Mononuclear cell (primary cell): ENCODE measurements around the gene RNF215. TPM values are rescaled to one million over a fixed set of nuclear protein-coding genes. Genes with fewer than 3 reads are reported as not detected.
A peak's percentile ranks its signal among the peaks of the same experiment; 100 is the strongest.

Experiments
- H3K27me3 ChIP-seq: 2 replicates; pipeline ENCODE4 v1.6.0; 2011; ENCODE audit warnings: low read length, control low read depth; ENCODE audit not compliant: insufficient read depth
- H3K4me1 ChIP-seq: 2 replicates; pipeline ENCODE4 v1.5.1; 2011; ENCODE audit warnings: mild to moderate bottlenecking, low read length, control low read depth; ENCODE audit not compliant: insufficient read depth
- H3K4me3 ChIP-seq: 2 replicates; pipeline ENCODE4 v1.5.1; 2011; ENCODE audit warnings: mild to moderate bottlenecking, low read length, moderate library complexity
- H3K9me3 ChIP-seq: 2 replicates; pipeline ENCODE4 v1.5.1; 2011; ENCODE audit warnings: low read depth, mild to moderate bottlenecking, control low read depth, low read length
- total RNA-seq: library from RNA; depleted of rRNA; stranded (reverse); fragments of >200 nt; gene quantifications from one replicate; pipeline ENCODE4 v1.2.3, GENCODE V29; 2012

The RNF215 gene
- total RNA-seq, 1 donor, result 3.3 TPM

DNA sequence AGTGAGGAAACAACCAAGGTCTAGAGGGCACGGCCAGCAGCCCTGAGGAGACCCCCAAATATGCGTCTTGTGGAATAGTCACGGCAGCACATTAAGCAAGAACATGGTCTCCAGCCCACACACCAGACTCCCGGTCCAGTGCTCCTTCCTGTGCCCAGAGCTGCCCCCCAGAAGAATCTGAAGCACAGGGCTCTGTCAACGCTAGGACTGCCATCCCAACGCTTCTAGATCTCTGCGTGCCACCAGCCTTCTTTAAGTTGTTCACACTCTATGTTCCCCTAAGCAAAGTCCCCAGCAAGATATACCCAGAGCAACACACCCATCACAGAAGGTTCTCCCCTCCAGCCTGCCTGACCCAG is 6.1 kb upstream of the RNF215 start:
- Histone ChIP-seq H3K27me3 (peaks cover 27% of the 10 kb centered on the region), H3K9me3 (no peaks in the 10 kb centered on the region), H3K4me3 (no peak overlapping the region), H3K4me1 (peaks cover 32% of the 10 kb centered on the region)

DNA sequence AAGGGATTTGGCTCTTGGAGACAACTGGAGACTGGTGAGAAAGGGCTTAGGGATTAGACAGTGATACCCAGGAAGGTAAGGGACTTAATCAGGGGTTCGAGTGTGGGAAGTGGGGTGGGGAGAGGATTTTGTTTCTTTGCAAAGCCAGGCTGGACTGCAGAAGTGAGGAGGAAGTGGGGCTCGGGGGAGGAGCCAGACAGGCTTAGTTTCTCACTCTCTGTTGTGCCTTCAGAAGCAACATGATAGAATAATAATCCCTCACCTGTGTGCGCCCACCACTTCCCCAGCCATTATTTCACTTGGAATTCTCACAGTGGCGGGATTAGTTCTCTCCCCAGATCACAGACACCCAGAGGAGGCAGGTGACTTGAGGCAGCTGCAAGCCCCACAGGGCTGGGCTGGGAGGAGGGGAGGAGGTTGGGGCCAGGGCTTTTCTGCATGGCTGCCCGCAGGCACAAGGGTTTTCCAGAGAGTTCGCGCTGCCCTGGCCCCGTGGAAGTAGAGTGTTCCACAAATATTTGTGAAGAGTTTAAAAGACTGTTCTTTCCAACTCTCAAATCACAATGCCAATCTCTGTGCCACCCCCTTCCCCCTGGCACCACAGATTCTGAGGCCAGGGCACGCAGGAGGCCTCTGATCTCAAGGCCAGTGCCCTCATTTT is 5.6 kb upstream of the RNF215 start:
- H3K27me3 ChIP-seq, result peaks cover 22% of the 10 kb centered on the region
- peaks cover 27% of the 10 kb centered on the region for H3K4me1 ChIP-seq
- no peak overlapping the region for H3K4me3 ChIP-seq
- H3K9me3 ChIP-seq, result no peaks in the 10 kb centered on the region

DNA sequence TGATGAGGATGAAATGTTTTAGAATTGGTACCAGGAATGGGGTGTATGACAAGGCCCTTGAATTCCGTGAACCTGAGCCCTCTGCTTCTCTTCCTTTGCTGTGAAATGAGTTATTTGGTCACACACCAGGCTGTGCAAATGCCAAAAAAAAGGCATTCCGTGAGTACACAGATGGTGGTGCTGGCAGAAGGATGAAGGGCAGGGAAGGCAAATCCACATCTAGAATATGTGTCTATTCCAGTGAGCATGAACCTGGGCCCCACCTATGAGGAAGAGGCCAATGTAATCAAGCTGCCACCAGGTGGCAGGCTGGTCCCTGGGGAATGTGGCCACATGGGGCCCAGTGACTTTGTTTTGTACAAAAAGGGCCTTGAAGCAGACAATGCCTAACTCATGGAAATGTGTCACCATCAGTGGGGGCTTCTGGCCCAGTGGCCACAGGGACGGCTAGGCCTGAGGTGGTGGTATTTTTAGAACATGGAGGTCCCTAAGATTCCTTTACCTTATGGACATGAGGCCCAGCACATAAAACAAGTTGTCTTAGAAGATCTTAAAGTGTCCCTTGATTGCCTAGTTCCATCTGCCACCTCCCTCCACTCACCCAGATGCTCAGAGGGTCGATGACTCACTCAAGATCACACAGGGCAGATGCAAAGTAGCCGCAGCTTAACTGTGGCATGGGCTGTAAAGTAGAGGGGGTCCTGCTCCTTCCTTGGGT is 3.9 kb upstream of the RNF215 start:
- peaks cover 7% of the 10 kb centered on the region for H3K27me3 ChIP-seq
- peaks cover 19% of the 10 kb centered on the region for H3K4me1 ChIP-seq
- H3K4me3 ChIP-seq, result no peak overlapping the region
- H3K9me3 ChIP-seq, result no peaks in the 10 kb centered on the region

DNA sequence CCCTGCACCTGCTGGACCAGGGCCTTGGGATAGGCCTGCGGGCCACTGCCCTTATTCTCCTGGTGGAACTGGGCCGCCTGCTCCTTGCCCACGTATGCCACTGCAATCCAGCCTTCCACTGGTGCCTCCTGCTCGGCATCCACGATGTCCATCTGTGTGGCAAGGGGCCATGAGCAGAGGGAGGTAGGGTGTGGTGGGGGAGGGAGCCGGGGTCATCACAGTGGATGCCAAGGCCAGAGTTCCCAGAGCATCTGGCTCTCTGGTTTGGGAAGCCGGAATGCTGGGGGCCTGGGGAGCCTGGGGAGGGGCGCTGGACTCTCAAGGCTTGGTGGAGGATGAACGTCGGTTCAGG is 627 bp downstream of the RNF215 start:
- peaks cover 13% of the 10 kb centered on the region for H3K4me1 ChIP-seq
- H3K4me3 ChIP-seq, result peak overlapping the region; percentile 24
- H3K27me3 ChIP-seq, result no peaks in the 10 kb centered on the region
- no peaks in the 10 kb centered on the region for H3K9me3 ChIP-seq

DNA sequence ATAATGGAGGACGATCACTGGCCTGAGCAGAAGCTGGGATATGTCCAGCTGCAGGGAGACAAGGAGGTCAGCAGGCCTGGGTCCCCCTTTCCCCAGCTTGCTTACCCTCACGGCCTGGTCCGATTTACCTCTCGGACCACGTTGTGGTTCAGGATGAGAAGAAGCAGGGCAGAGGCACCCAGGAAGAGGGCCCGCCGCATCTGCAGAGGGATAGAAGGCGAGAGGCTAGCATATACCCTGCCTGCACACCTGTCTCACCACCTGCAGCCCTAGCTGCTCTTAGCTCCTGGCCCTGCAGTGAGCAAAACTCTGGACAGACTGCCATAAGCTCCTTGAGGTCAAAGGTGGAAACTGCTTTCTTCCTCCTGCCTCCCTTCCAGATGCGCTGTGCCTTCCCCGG is 1.3 kb downstream of the RNF215 start:
- H3K27me3 ChIP-seq, result no peaks in the 10 kb centered on the region
- no peak overlapping the region for H3K4me3 ChIP-seq
- H3K4me1 ChIP-seq, result peaks cover 7% of the 10 kb centered on the region
- H3K9me3 ChIP-seq, result no peaks in the 10 kb centered on the region

DNA sequence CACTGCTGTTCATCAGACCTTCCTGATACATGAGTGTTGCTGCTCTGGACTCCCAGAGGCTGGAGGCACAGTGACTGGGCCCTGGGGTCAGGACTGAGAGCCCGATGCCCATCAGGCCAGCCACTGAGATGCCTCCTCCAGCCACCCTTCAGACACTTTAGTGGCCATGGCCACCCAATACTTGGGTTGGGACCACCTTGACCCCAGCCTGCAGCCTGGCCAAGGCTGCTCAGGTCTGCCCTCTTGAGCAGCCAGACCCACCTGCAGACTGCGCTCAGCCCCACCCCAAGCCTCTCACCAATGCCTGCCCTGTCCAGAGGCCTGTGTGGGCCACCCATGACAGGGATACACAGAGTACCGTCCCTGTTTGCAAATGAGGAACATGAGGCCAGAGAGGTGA is 4.2 kb downstream of the RNF215 start:
- peaks cover 7% of the 10 kb centered on the region for H3K4me1 ChIP-seq
- H3K9me3 ChIP-seq, result no peaks in the 10 kb centered on the region
- H3K27me3 ChIP-seq, result no peaks in the 10 kb centered on the region
- H3K4me3 ChIP-seq, result no peak overlapping the region

DNA sequence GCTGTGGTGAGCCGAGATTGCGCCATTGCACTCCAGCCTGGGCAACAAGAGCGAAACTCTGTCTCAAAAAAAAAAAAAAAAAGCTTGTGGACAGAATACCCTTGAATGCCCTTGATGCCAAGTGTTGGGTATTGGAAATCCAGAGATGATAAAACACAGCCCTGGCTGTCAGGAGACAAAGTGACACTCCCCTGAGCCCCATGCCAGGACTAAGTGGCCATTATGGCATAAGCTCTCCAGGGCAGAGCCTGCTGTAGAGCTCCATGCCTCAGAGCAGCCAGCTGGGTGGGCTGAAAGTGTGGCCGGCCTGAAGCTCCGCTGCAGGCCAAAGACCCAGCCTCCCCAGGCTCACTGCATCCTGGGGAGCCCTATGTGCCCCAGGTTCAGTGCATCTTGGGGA is 4.9 kb downstream of the RNF215 start:
- H3K27me3 ChIP-seq, result no peaks in the 10 kb centered on the region

DNA sequence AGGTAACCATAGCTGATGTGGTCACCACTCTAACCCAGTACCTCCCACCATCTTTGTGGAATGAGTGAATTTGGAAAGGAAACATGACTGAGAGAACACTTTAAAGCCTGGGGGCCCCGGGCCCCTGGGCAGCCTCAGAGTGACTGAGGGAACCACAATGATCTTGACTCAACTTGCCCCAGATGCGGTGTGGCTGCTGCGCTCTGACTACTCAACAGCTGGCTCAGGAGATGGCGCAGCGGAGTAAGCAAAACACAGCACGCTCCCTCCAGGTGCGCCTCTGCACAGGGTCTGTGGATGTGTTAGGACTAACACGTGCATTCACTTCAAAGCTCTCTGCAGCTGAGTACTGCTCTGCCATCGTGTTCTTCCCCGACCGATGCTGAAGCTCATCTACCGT is 5.9 kb downstream of the RNF215 start:
- H3K27me3 ChIP-seq, result no peaks in the 10 kb centered on the region
- no peaks in the 10 kb centered on the region for H3K9me3 ChIP-seq
- no peak overlapping the region for H3K4me3 ChIP-seq
- peaks cover 1% of the 10 kb centered on the region for H3K4me1 ChIP-seq

More for the DNA sequence above, 4.9 kb downstream of the RNF215 start:
- Histone ChIP-seq H3K9me3 (no peaks in the 10 kb centered on the region), H3K4me3 (no peak overlapping the region), H3K4me1 (peaks cover 7% of the 10 kb centered on the region)

DNA sequence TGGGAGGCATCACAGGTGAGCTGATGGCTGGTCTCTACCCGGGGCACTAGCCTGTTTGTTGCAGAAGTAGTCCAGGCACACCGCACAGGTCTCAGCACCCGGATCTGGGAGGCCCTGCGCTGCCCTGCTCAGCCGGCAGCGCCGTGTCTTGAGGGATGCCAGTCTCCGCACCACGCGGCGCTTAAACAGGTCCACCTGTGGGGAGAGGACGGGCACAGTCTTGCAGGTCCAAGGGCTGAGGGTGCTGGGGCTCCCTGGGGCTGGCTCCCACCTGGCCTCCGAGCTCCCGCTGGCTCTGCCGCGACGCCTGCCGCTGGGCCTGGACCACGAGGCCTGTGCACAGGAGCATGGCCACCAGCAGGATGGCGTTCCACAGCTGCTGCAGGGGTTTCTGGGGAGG is 7.2 kb downstream of the RNF215 start:
- Histone ChIP-seq H3K9me3 (no peaks in the 10 kb centered on the region), H3K4me3 (no peak overlapping the region), H3K27me3 (no peaks in the 10 kb centered on the region), H3K4me1 (no peaks in the 10 kb centered on the region)

DNA sequence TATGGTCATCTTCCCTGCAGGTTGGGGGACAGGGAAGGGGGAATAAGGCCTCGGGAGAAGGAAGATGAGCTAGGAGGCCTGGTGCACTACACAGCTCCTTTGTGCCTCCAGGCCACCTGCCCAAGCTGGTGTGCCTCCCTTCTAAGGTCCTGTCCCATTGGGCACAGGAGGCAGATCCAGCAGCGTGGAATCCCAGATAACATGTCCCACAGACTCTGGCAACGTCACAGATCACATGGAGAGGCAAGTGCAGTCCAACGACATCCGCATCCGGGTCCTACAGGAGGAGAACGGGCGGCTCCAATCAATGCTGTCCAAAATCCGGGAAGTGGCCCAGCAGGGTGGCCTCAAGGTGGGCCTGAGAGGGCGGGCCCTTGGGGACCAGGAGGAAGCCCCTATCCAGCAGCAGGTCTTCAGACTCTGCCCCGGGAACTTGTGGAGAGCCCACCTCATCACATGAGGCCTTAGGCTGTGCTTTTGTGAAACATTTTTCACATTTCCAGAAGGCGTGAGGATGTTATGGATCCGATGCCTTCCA is 11.8 kb downstream of the RNF215 start:
- H3K27me3 ChIP-seq, result no peaks in the 10 kb centered on the region
- no peak overlapping the region for H3K4me3 ChIP-seq

DNA sequence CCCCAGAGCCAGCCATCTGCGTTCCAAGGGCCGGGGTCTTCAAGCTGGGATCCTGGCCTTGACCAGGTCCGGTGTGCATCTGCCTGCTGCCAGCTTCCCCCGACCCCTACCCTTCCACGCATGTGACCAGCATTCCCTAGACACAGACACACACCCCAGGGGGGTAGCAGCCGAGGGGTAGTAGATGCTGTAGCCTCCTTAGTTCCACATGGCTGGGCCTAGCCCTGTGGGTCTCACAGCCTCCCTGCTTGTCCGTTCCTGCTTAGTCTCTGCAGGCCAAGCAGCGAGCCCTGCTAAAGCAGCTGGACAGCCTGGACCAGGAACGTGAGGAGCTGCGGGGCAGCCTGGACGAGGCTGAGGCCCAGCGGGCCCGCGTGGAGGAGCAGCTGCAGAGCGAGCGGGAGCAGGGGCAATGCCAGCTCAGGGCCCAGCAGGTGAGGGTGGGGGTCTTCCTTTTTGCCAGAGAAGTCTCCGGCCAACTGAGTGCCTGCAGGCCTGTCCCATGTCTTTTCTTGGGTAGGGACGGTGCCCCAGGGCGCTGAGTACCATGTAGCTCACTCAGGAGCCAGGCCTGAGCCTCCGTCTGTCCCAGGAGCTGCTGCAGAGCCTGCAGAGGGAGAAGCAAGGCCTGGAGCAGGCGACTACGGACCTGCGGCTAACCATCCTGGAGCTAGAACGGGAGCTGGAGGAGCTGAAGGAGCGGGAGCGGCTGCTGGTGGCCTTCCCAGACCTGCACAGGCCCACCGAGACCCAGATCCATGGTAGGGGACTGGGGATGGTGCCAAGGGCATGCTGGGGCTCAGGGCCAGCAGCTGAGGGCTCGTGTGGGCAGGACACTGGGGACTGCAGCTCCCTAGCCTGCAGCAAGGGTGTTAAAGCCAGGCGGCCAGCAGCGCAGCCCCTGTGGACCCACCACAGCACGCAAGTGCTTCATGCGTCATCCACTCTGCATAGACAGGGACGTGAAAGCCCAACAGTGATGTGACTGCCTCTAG is 13.6 kb downstream of the RNF215 start:
- no peaks in the 10 kb centered on the region for H3K27me3 ChIP-seq
- peaks cover 13% of the 10 kb centered on the region for H3K4me1 ChIP-seq
- no peaks in the 10 kb centered on the region for H3K9me3 ChIP-seq
- H3K4me3 ChIP-seq, result no peak overlapping the region

More for the DNA sequence above, 11.8 kb downstream of the RNF215 start:
- no peaks in the 10 kb centered on the region for H3K9me3 ChIP-seq
- H3K4me1 ChIP-seq, result peaks cover 13% of the 10 kb centered on the region

DNA sequence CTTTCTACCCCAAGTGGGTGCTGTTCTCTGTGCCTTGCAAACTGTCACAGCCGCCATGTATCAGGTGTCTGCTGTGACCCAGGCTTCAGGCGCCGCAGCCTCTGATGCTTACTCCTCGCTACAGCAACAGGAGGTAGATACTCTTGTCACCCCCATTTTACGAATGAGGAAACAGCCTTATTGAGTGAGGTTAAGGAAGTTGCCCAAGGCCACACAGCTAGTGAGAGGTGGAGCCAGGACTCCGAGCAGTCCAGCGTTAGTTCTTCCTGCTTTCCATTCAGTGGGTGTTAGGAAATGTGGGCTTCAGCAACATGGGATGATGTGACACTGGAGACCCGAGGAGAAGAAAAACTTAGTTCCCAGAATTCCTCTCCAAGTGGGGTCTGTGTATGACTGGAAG is 14.3 kb downstream of the RNF215 start:
- Histone ChIP-seq H3K27me3 (no peaks in the 10 kb centered on the region), H3K4me1 (peaks cover 13% of the 10 kb centered on the region), H3K4me3 (no peak overlapping the region), H3K9me3 (no peaks in the 10 kb centered on the region)

DNA sequence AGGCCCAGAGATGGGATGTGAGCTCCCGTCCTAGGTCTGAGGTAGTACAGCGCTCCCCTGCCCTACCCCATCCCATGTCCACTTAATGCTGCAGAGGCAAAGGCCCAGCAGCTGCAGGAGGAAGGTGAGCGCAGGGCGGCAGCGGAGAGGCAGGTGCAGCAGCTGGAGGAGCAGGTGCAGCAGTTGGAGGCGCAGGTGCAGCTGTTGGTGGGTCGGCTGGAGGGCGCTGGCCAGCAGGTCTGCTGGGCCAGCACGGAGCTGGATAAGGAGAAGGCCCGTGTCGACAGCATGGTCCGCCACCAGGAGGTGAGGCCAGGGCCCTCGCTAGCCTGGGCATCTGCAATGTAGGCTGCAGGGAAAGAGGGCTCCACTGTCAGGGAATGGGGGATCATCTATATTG is 15.2 kb downstream of the RNF215 start:
- no peaks in the 10 kb centered on the region for H3K27me3 ChIP-seq
- no peaks in the 10 kb centered on the region for H3K9me3 ChIP-seq
- peaks cover 13% of the 10 kb centered on the region for H3K4me1 ChIP-seq
- H3K4me3 ChIP-seq, result no peak overlapping the region

DNA sequence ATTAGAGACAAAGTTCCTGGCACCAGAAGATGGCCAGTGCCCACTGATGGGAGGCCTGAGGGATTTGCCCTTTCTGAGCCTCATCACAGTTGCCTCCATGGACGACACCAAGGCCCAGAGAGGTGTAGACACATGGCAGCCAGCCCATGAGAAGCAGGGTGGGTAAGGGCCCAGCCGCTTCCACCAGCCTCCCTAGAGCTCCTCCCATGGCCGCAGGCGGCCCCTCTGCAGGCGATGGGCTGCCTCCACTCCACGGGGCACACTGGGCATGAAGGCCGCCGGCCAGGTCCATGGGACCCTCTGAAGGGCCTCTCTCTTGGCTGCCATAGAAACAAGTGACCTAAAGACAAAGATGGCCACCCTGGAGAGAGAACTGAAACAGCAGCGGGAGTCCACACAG is 15.9 kb downstream of the RNF215 start:
- Histone ChIP-seq H3K4me3 (no peak overlapping the region), H3K9me3 (no peaks in the 10 kb centered on the region), H3K4me1 (peaks cover 13% of the 10 kb centered on the region), H3K27me3 (no peaks in the 10 kb centered on the region)

DNA sequence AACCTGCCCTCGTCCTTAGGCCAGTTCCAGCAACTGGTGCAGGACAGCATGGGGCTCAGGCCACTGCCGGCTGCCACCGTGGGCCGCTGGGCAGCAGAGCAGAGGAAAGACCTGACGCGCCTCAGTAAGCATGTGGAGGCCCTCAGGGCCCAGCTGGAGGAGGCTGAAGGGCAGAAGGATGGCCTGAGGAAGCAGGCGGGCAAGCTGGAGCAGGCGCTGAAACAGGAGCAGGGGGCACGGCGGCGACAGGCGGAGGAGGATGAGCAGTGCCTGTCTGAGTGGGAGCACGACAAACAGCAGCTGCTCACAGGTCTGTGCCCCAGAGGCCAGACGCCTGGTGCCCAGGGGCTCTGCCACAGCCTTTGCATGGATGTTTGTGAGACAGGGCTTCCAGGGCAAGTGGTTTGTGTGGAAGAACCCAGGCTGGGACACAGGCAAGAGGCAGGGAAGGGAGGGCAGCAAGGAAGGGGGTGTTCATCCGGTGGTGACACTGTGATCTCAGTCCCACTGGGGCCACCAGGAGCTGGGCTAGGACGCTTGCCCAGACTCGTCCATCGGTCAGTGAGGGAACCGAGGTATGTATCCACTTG is 16.5 kb downstream of the RNF215 start:
- no peak overlapping the region for H3K4me3 ChIP-seq
- H3K9me3 ChIP-seq, result no peaks in the 10 kb centered on the region
- H3K4me1 ChIP-seq, result peaks cover 13% of the 10 kb centered on the region
- H3K27me3 ChIP-seq, result no peaks in the 10 kb centered on the region
